ENCODE measurements around the gene TBC1D19.

The TBC1D19 gene

GRCh38 chr4:26753187-26753586 is 169.3 kb downstream of the TBC1D19 start:
- H3K9ac ChIP-seq (ENCODE audit: low read length): no peak overlapping the region
- no peaks in the 10 kb centered on the region for H4K20me1 ChIP-seq (ENCODE audit: insufficient read depth, low read length)
- H3K9me2 ChIP-seq (ENCODE audit: low read depth, low read length): no peaks in the 10 kb centered on the region
- H3K4me1 ChIP-seq (ENCODE audit: insufficient read depth, low read length, severe bottlenecking): peaks cover 10% of the 10 kb centered on the region
- no peak overlapping the region for H2AFZ ChIP-seq (ENCODE audit: low read length)
- no peaks in the 10 kb centered on the region for H3K27me3 ChIP-seq (ENCODE audit: insufficient read depth, low read length)
- no peak overlapping the region for H3K4me3 ChIP-seq (ENCODE audit: low read depth, low read length, poor library complexity, severe bottlenecking)
- no peak overlapping the region for H3K27ac ChIP-seq (ENCODE audit: low read depth, low read length, poor library complexity, severe bottlenecking)
- no peaks in the 10 kb centered on the region for H3K9me3 ChIP-seq (ENCODE audit: low read length)
- H3K36me3 ChIP-seq (ENCODE audit: insufficient read depth, low read length): no peaks in the 10 kb centered on the region
- H3K79me2 ChIP-seq (ENCODE audit: insufficient read depth, low read length): no peaks in the 10 kb centered on the region
- no peak overlapping the region for H3K4me2 ChIP-seq (ENCODE audit: low read length)
- no peaks in the 10 kb centered on the region for H3F3A ChIP-seq (ENCODE audit: insufficient read depth, low read length)
- TF ChIP-seq CTCF (IDR thresholded peaks at IDR 0.05; ENCODE audit: low read length) (no peak), EZH2 (IDR thresholded peaks at IDR 0.05; ENCODE audit: borderline replicate concordance, low read length) (no peak)

GRCh38 chr4:26753617-26754016 is 169.7 kb downstream of the TBC1D19 start:
- H3K27ac ChIP-seq (ENCODE audit: low read depth, low read length, poor library complexity, severe bottlenecking): no peak overlapping the region
- no peak overlapping the region for H3K4me3 ChIP-seq (ENCODE audit: low read depth, low read length, poor library complexity, severe bottlenecking)
- H3K9me2 ChIP-seq (ENCODE audit: low read depth, low read length): no peaks in the 10 kb centered on the region
- H3K9me3 ChIP-seq (ENCODE audit: low read length): no peaks in the 10 kb centered on the region
- H3K36me3 ChIP-seq (ENCODE audit: insufficient read depth, low read length): no peaks in the 10 kb centered on the region
- H3K27me3 ChIP-seq (ENCODE audit: insufficient read depth, low read length): no peaks in the 10 kb centered on the region
- H4K20me1 ChIP-seq (ENCODE audit: insufficient read depth, low read length): no peaks in the 10 kb centered on the region
- TF ChIP-seq CTCF (IDR thresholded peaks at IDR 0.05; ENCODE audit: low read length) (no peak), EZH2 (IDR thresholded peaks at IDR 0.05; ENCODE audit: borderline replicate concordance, low read length) (no peak)
- no peak overlapping the region for H3K9ac ChIP-seq (ENCODE audit: low read length)
- H3K4me1 ChIP-seq (ENCODE audit: insufficient read depth, low read length, severe bottlenecking): peaks cover 6% of the 10 kb centered on the region
- H3F3A ChIP-seq (ENCODE audit: insufficient read depth, low read length): no peaks in the 10 kb centered on the region
- H3K4me2 ChIP-seq (ENCODE audit: low read length): no peak overlapping the region
- H2AFZ ChIP-seq (ENCODE audit: low read length): no peak overlapping the region
- H3K79me2 ChIP-seq (ENCODE audit: insufficient read depth, low read length): no peaks in the 10 kb centered on the region

- no peak overlapping the region for H3K27ac ChIP-seq (ENCODE audit: low read depth, low read length, poor library complexity, severe bottlenecking)
- no peaks in the 10 kb centered on the region for H3K79me2 ChIP-seq (ENCODE audit: insufficient read depth, low read length)
- H3K27me3 ChIP-seq (ENCODE audit: insufficient read depth, low read length): no peaks in the 10 kb centered on the region
- no peak overlapping the region for H3K4me3 ChIP-seq (ENCODE audit: low read depth, low read length, poor library complexity, severe bottlenecking)
- H3K9me2 ChIP-seq (ENCODE audit: low read depth, low read length): no peaks in the 10 kb centered on the region
- H3F3A ChIP-seq (ENCODE audit: insufficient read depth, low read length): no peaks in the 10 kb centered on the region
- H3K4me2 ChIP-seq (ENCODE audit: low read length): no peak overlapping the region
- no peaks in the 10 kb centered on the region for H3K4me1 ChIP-seq (ENCODE audit: insufficient read depth, low read length, severe bottlenecking)
- H2AFZ ChIP-seq (ENCODE audit: low read length): no peak overlapping the region
- no peak overlapping the region for H3K9ac ChIP-seq (ENCODE audit: low read length)
- no peaks in the 10 kb centered on the region for H3K36me3 ChIP-seq (ENCODE audit: insufficient read depth, low read length)
- TF ChIP-seq CTCF (IDR thresholded peaks at IDR 0.05; ENCODE audit: low read length) (no peak), EZH2 (IDR thresholded peaks at IDR 0.05; ENCODE audit: borderline replicate concordance, low read length) (no peak)
- no peaks in the 10 kb centered on the region for H3K9me3 ChIP-seq (ENCODE audit: low read length)
- H4K20me1 ChIP-seq (ENCODE audit: insufficient read depth, low read length): no peaks in the 10 kb centered on the region
Measured at GRCh38 chr4:26757751-26758150, 173.9 kb downstream of the TBC1D19 start.
